GM15510 (cell line): ENCODE measurements around the gene QSOX2.

Experiments
- POLR2A ChIP-seq: IDR thresholded peaks from 3 replicates; pipeline ENCODE4 v1.6.1; 2011; ENCODE audit warnings: borderline replicate concordance; ENCODE audit not compliant: insufficient read length; ENCODE audit errors: extremely low read depth

QSOX2 gene

GRCh38 chr9:136274786-136275654, 29.4 kb upstream of the QSOX2 start:
- no peak for TF ChIP-seq POLR2A

DNA sequence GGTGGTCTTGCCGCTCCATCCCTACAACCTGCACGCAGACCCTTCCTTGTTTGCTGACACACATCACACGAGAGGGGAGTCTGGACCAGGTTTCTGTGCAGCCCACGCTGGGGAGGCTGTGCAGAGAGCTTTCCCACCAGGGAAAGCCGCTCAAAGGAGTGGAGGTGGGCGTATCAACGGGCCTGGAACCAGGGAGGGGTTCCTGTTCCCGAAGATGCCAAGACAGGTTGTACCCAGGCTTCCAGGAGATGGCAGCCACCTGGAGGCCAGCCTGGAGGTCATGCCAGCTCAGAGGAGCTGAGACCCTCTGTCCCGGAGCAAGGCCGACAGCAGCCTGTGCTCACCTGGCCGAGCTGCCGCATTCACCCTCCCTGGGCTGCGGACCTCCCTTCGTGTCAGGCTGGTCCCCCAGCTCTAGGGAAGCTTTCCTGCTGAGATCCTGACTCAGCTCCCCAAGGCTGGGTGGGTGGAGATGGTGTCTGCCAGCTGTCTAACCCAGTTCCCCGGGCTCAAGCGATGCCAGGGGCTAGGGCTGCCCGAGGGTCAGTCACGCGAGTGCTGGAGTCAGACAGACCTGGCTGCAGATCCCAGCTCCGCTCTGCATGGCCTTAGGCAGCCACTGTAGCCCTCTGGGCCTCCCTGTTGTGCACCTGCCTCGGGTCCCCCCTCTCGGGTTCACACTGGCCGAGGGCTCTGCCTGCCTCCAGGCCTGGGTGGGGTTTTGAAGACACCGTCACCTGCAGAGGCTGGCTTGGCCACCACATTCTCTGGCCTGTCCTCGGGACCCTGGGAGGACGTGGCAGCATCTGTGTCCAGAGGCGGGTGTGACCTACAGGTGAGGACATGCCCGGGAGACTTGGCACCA, 28.5 kb upstream of the QSOX2 start:
- no peak for TF ChIP-seq POLR2A

- no peak for TF ChIP-seq POLR2A
These were observed 27.7 kb upstream of the QSOX2 start for GRCh38 chr9:136273244-136273865.

- TF ChIP-seq POLR2A, result no peak
These were observed 24.6 kb upstream of the QSOX2 start for GRCh38 chr9:136270173-136270705.

DNA sequence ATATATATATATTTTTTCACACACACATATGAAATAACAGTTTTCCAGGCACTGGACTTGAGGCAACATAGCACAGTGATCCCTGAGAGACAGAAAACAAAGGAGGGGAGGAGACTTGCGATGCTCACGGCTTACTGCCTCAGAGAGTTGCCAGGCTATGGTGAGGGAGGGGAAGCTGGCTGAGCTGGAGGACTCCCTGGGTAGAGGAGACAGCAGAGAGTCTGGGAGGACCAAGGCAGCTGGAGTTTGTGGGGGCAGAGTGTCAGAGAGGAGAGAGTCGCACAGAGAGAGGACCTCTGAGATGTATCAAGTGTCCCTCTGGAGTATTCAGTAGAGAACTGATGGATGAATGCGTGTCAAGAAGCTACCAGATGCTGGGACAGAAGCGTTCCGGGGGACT, 23.1 kb upstream of the QSOX2 start:
- no peak for TF ChIP-seq POLR2A

GRCh38 chr9:136268318-136268717, 22.7 kb upstream of the QSOX2 start:
- TF ChIP-seq POLR2A, result no peak

DNA sequence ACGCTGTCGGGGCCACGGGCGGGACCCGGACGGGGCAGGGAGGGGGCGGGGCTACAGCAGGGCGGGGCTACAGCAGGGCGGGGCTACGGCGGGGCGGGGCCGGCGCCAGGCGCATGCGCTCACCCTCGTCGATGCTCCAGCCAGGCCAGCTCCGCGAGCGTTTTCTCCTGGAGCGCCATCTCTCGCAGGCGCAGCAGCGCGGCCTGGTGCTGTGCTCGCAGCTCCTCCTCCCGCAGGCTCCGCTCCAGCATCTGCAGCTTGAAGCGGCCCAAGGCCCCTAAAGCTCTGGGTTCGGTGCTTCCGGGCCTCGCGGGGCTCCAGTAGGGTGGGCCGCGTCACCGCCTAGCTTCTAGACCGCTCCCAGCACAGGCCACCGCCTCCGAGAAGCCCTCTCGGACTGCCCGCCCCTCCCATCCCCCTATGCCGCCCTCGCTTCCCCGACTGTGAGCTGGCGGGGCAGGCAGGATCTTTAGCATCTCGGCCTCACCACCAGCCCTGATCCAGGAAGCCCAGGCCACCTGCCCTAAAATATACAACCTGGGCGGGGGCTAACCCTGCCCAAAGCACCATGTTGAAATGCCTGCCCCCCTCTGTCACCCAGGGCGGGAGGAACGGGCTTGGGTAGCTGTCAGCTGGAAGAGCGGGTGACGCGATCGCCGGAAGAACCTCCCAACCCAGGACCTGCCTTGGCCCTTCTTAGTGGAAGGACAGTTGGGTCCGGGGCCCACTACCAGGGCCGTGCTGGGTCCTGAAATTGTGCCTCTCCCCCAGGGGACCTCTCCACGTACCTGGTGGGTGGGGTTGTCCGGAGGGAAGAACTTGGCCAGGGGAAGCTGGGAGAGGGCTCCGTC, 21.9 kb upstream of the QSOX2 start:
- peak; percentile 76 for TF ChIP-seq POLR2A

- no peak for TF ChIP-seq POLR2A
These were observed 20.1 kb upstream of the QSOX2 start for GRCh38 chr9:136265561-136266355.

DNA sequence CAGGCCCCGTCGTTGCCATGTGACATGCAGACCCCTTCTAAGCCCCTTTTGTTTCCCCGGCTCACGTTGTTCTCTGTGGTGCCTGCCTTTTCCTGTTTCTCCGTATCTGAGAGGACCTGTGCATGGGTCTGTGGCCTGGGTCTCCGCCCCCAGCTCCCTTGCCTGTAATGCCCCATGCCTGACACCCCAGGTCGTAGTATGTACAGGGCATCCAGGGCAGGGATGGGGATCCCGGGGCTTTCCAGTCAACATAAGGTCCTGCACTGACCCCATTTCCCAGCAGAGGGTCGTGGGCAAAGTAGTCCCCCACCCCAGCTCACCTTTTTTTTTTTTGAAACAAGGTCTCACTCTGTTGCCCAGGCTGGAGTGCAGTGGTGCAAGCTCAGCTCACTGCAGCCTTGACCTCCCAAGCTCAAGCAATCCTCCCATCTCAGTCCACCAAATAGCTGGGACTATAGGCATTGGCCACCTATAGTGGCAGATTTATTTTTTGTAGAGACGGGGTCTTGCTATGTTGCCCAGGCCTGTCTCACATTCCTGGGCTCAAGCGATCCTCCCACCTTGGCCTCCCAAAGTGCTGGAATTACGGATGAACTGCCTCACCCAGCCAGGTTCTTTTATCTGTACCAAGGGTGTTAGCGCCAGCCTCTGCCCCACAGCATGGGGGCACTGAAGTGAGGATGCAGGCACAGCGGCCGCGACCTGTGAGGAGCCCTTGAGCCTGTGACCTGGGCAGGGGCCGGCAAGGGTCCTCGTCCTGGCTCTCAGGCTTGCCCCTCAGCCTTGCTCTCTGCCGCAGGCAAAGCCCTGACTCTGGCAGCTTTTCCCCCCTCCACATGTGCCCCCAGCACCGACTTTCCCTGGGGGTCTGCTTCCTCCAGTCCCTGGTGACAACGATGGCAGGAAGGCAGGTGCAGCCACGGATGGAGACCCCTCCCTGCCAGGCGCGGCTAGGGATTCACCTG, 19.1 kb upstream of the QSOX2 start:
- TF ChIP-seq POLR2A, result no peak

- TF ChIP-seq POLR2A, result no peak
These were observed 18.4 kb upstream of the QSOX2 start for GRCh38 chr9:136264031-136264430.

DNA sequence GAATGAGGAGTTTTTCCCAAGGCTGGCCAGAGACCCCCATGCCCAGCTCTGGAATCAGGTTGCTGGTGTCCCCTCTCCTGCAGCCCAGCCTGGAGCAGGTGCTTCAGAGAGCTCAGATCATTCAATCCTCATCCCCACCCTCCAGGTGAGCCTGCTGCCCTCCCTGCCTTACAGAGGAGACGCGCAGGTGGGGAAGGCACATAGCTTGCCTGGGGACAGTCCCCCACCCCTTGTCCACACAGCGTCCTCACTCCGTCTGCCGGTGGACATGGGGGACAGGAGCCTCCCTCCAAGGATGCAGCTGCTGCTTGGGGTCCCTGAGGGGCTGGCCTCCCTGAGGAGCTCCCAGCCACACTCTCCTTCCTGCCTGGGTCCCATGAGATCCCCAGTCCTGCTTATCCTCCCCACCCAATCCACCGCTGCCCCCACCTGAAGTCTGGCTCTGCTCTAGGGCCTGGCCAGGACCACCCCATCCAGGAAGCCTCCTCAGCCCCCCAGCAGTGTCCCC, 17.1 kb upstream of the QSOX2 start:
- TF ChIP-seq POLR2A, result no peak
